HCT116 (cell line): ENCODE results near the gene GNB1L. TPM values are rescaled to one million over a fixed set of nuclear protein-coding genes. Genes with fewer than 3 reads are reported as not detected.

Experiments used
- ATAC-seq: fragments of 200-7000 bp; cut with Tn5 transposase; 2 replicates; pipeline ENCODE4 v1.9.1; 2020; ENCODE audit warnings: mild to moderate bottlenecking, moderate library complexity
- BruUV-seq: library from RNA; stranded (reverse); fragments of 400-500 nt; replicated peaks from 2 replicates; lab custom pipeline; 2021; lab: Mats Ljungman, UMichigan
- CTCF ChIA-PET: fragments of 300-600 bp; sonication (Branson Sonifier 250); formaldehyde crosslinking; loops from one replicate; lab custom pipeline; 2021; ENCODE audit warnings: antibody characterized with exemption; lab: Charles Lee
- POLR2A ChIA-PET: fragments of 300-600, 350-600 bp; sonication (Branson Sonifier 250); formaldehyde crosslinking; loops from one replicate; lab custom pipeline; 2021; ENCODE audit warnings: antibody characterized with exemption; lab: Charles Lee
- RAD21 ChIA-PET, 2 experiments: fragments of 300-600 bp; sonication (Branson Sonifier 250); formaldehyde crosslinking; loops; one replicate each; lab custom pipeline; 2023; ENCODE audit warnings: low total read pairs in 2 of 2; ENCODE audit not compliant: uncharacterized antibody in 2 of 2, unreplicated experiment in 2 of 2, low non-redundant PET in 1 of 2; lab: Charles Lee
- DNase-seq: peaks from one replicate; pipeline ENCODE4 v3.0.0-alpha.2; 2010; ENCODE audit warnings: low read depth, low spot score
- H2AFZ ChIP-seq: fragments of 200-600 bp; shearing (Covaris generic), sonication (generic); 2 replicates; pipeline ENCODE4 v1.6.1; 2017; ENCODE audit warnings: low read depth, mixed run types, mixed read lengths, antibody characterized with exemption, low read length; ENCODE audit not compliant: poor library complexity, severe bottlenecking
- H3K27ac ChIP-seq: 2 replicates; pipeline ENCODE4 v1.5.1; 2012; ENCODE audit warnings: low read depth, low read length
- H3K27me3 ChIP-seq: fragments of 200-600 bp; sonication (generic); 2 replicates; pipeline ENCODE4 v1.6.1; 2016; ENCODE audit warnings: mixed run types, low read length, mixed read lengths; ENCODE audit not compliant: insufficient read depth
- H3K36me3 ChIP-seq, 2 experiments: fragments of 200-500 bp in 1 of 2; fragments of 200-600 bp in 1 of 2; sonication (Bioruptor generic) in 1 of 2; sonication (generic) in 1 of 2; 2 replicates each; pipeline versions ENCODE4 v1.5.1 to v1.6.1; 2014 to 2016; ENCODE audit warnings: low read length in 2 of 2, inconsistent platforms in 1 of 2, mixed read lengths in 1 of 2, mixed run types in 1 of 2; ENCODE audit not compliant: insufficient read depth in 2 of 2, control insufficient read depth in 1 of 2
- H3K4me1 ChIP-seq, 2 experiments: fragments of 200-600 bp in 1 of 2; sonication (generic) in 1 of 2; 2 replicates each; pipeline versions ENCODE4 v1.5.1 to v1.6.1; 2012 to 2017; ENCODE audit warnings: low read length in 2 of 2, inconsistent platforms in 1 of 2, mild to moderate bottlenecking in 1 of 2, mixed read lengths in 1 of 2, mixed run types in 1 of 2, moderate library complexity in 1 of 2; ENCODE audit not compliant: insufficient read depth in 2 of 2, control insufficient read depth in 1 of 2
- H3K4me2 ChIP-seq: fragments of 200-600 bp; sonication (generic); 2 replicates; pipeline ENCODE4 v1.6.1; 2017; ENCODE audit warnings: mixed run types, low read length, mixed read lengths
- H3K4me3 ChIP-seq, 2 experiments: fragments of 200-600 bp in 1 of 2; sonication (generic) in 1 of 2; replicated peaks in 1 of 2; 2 replicates each; pipeline ENCODE4 v1.5.1; 2011 to 2016; ENCODE audit warnings: low read length in 2 of 2, control low read depth in 1 of 2, low read depth in 1 of 2, mild to moderate bottlenecking in 1 of 2, mixed read lengths in 1 of 2, mixed run types in 1 of 2
- H3K79me2 ChIP-seq: fragments of 200-600 bp; sonication (generic); 2 replicates; pipeline ENCODE4 v1.6.1; 2017; ENCODE audit warnings: mild to moderate bottlenecking, mixed run types, low read length, moderate library complexity, mixed read lengths; ENCODE audit not compliant: insufficient read depth
- H3K9ac ChIP-seq: fragments of 200-600 bp; sonication (generic); 2 replicates; pipeline ENCODE4 v1.6.1; 2016; ENCODE audit warnings: low read length, mixed read lengths
- H3K9me2 ChIP-seq: fragments of 200-600 bp; sonication (generic), shearing (Covaris generic); 2 replicates; pipeline ENCODE4 v1.6.1; 2017; ENCODE audit warnings: mixed run types, mild to moderate bottlenecking, moderate library complexity; ENCODE audit not compliant: insufficient read depth
- H3K9me3 ChIP-seq, 2 experiments: fragments of 200-500 bp in 1 of 2; fragments of 200-600 bp in 1 of 2; sonication (Bioruptor generic) in 1 of 2; sonication (generic) in 1 of 2; 2 replicates each; pipeline ENCODE4 v1.6.1; 2014 to 2017; ENCODE audit warnings: low read length in 2 of 2, mixed read lengths in 2 of 2, inconsistent platforms in 1 of 2, low read depth in 1 of 2, mild to moderate bottlenecking in 1 of 2, mixed run types in 1 of 2, moderate library complexity in 1 of 2; ENCODE audit not compliant: control insufficient read depth in 1 of 2, insufficient read depth in 1 of 2
- H4K20me1 ChIP-seq: fragments of 200-600 bp; sonication (generic), shearing (Covaris generic); 2 replicates; pipeline ENCODE4 v1.6.1; 2017; ENCODE audit warnings: mixed run types, mild to moderate bottlenecking, moderate library complexity; ENCODE audit not compliant: insufficient read depth
- CBX3 ChIP-seq: IDR thresholded peaks from 2 replicates; pipeline ENCODE4 v1.6.1; 2012; ENCODE audit warnings: low read depth
- EGR1 ChIP-seq: IDR thresholded peaks from 2 replicates; pipeline ENCODE4 v1.6.1; 2012; ENCODE audit warnings: low read depth
- FOSL1 ChIP-seq: IDR thresholded peaks from 2 replicates; pipeline ENCODE4 v1.6.1; 2012; ENCODE audit warnings: low read depth
- SIN3A ChIP-seq: IDR thresholded peaks from 2 replicates; pipeline ENCODE4 v1.6.1; 2012; ENCODE audit warnings: low read depth
- TCF7L2 ChIP-seq: IDR thresholded peaks from 2 replicates; pipeline ENCODE4 v1.7.0; 2011; ENCODE audit warnings: borderline replicate concordance, inconsistent platforms; ENCODE audit not compliant: insufficient read depth, insufficient read length; ENCODE audit errors: extremely low read depth
- ZFX ChIP-seq: fragments of 450-650 bp; IDR thresholded peaks from 2 replicates; pipeline ENCODE4 v1.6.1; 2017
- ZNF274 ChIP-seq: fragments of 200-500 bp; sonication (Bioruptor generic); IDR thresholded peaks from 2 replicates; pipeline ENCODE4 v1.6.1; 2014; ENCODE audit warnings: mild to moderate bottlenecking, low read depth, low read length, inconsistent platforms
- intact Hi-C: fragments of 100-400 bp; cut with micrococcal nuclease; formaldehyde crosslinking; loops from 2 replicates; pipeline ENCODE4 v1.10.0; 2022
- total RNA-seq: library from RNA; stranded (reverse); gene quantifications from one replicate; pipeline ENCODE4 v1.2.1, GENCODE V29; 2021; ENCODE audit not compliant: unreplicated experiment

The GNB1L gene
- total RNA-seq, 1 experiment from 2014 or later: 12.1 TPM

- Histone ChIP-seq H3K4me3 (no peak overlapping the region), H3K27me3 (no peaks in the 10 kb centered on the region), H3K9me2 (no peaks in the 10 kb centered on the region), H3K36me3 (no peaks in the 10 kb centered on the region), H3K4me1 (peaks cover 20 to 26% of the 10 kb centered on the region in 2 experiments), H3K9me3 (no peaks in the 10 kb centered on the region), H3K79me2 (no peaks in the 10 kb centered on the region), H3K27ac (no peak overlapping the region), H3K4me2 (no peak overlapping the region), H4K20me1 (no peaks in the 10 kb centered on the region), H3K9ac (no peak overlapping the region), H2AFZ (no peak overlapping the region)
- POLR2A ChIA-PET: no interaction called here
- BruUV-seq: no TSS peak
- DNase-seq (no peak), ATAC-seq (no peak)
- intact Hi-C loops: no loop called here
- RAD21 ChIA-PET: no interaction called here
- no peak for TF ChIP-seq EGR1
- TF ChIP-seq TCF7L2: no peak
- CTCF ChIA-PET: no interaction called here
Observed at GRCh38 chr22:19885841-19886592, 31.3 kb upstream of the GNB1L start.

GRCh38 chr22:19884954-19885751 is 30.5 kb upstream of the GNB1L start:
- Histone ChIP-seq H3K79me2 (no peaks in the 10 kb centered on the region), H3K9me3 (no peaks in the 10 kb centered on the region), H2AFZ (no peak overlapping the region)
- POLR2A ChIA-PET: no interaction called here
- BruUV-seq: no TSS peak
- TF ChIP-seq CBX3 (no peak), FOSL1 (no peak), ZNF274 (no peak), SIN3A (no peak), ZFX (no peak)
- TF ChIP-seq, all 23 proteins: peak for 0
- ATAC-seq (no peak), DNase-seq (no peak)
- H3K4me2 ChIP-seq: no peak overlapping the region
- no peak overlapping the region for H3K4me3 ChIP-seq
- H3K27ac ChIP-seq: no peak overlapping the region
- no peak overlapping the region for H3K9ac ChIP-seq
- RAD21 ChIA-PET: no interaction called here
- no peaks in the 10 kb centered on the region for H3K36me3 ChIP-seq
- intact Hi-C loops: no loop called here
- CTCF ChIA-PET: no interaction called here
- no peaks in the 10 kb centered on the region for H3K27me3 ChIP-seq
- peaks cover 23 to 28% of the 10 kb centered on the region in 2 experiments for H3K4me1 ChIP-seq
- no peaks in the 10 kb centered on the region for H4K20me1 ChIP-seq
- no peaks in the 10 kb centered on the region for H3K9me2 ChIP-seq
